Transverse colon (tissue), 4 donors: ENCODE measurements around the gene TWIST2. TPM values are rescaled to one million over a fixed set of nuclear protein-coding genes. Genes with fewer than 3 reads are reported as not detected.

Experiments used
- DNase-seq: peaks from one replicate; pipeline ENCODE4 v3.0.0-alpha.2; 2019
- H3K27ac ChIP-seq, 4 donors: fragments of 200-600 bp; sonication (generic); 2 replicates each; pipeline ENCODE4 v1.5.1; 2016 to 2018; ENCODE audit warnings: inconsistent platforms in 4 of 4
- H3K27me3 ChIP-seq: fragments of 200-600 bp; sonication (generic); 2 replicates; pipeline ENCODE4 v1.5.1; 2017; ENCODE audit warnings: inconsistent platforms
- H3K36me3 ChIP-seq, 4 donors: fragments of 200-600 bp; sonication (generic); 2 replicates each; pipeline ENCODE4 v1.5.1; 2017 to 2019; ENCODE audit warnings: inconsistent platforms in 4 of 4
- H3K4me1 ChIP-seq, 4 donors: fragments of 200-600 bp; sonication (generic); 2 replicates each; pipeline ENCODE4 v1.5.1; 2017 to 2020; ENCODE audit warnings: inconsistent platforms in 4 of 4
- H3K4me3 ChIP-seq, 4 donors: fragments of 200-600 bp; sonication (generic); 1 replicate in 1 of 4; 2 replicates in 3 of 4; pipeline versions ENCODE4 v1.5.1 to v1.6.1; 2017 to 2019; ENCODE audit warnings: inconsistent platforms in 4 of 4
- H3K9me3 ChIP-seq, 2 donors: fragments of 200-600 bp; sonication (generic); 2 replicates each; pipeline ENCODE4 v1.5.1; 2017 to 2019; ENCODE audit warnings: inconsistent platforms in 2 of 2
- CTCF ChIP-seq, 5 experiments: fragments of 200-600 bp in 3 of 5; fragments of 450-650 bp in 2 of 5; sonication (generic) in 3 of 5; IDR thresholded peaks; 1 replicate in 2 of 5; 2 replicates in 3 of 5; pipeline ENCODE4 v1.5.1; 2016 to 2017; ENCODE audit warnings: antibody characterized with exemption in 5 of 5, inconsistent platforms in 3 of 5, mild to moderate bottlenecking in 2 of 5, moderate library complexity in 1 of 5
- EP300 ChIP-seq: sonication (generic); formaldehyde crosslinking; IDR thresholded peaks from one replicate; pipeline ENCODE4 v1.6.1; 2017; ENCODE audit warnings: antibody characterized with exemption, low read depth
- POLR2A ChIP-seq: fragments of 450-650 bp; IDR thresholded peaks from one replicate; pipeline ENCODE4 v1.6.1; 2016; ENCODE audit warnings: antibody characterized with exemption, mild to moderate bottlenecking, moderate library complexity
- POLR2AphosphoS5 ChIP-seq, 3 donors: sonication (generic); formaldehyde crosslinking; IDR thresholded peaks; one replicate each; pipeline ENCODE4 v1.6.1; 2016; ENCODE audit warnings: antibody characterized with exemption in 3 of 3
- WGBS, 2 donors: methylation state at CpG; one replicate each; pipeline ENCODE4 v1.1.5; 2018; ENCODE audit warnings: low coverage in 1 of 2; 5-methylcytosine and 5-hydroxymethylcytosine counted together
- in situ Hi-C, 4 donors: fragments of 200-750 bp; cut with MboI; loops; one replicate each; pipeline versions ENCODE4 v1.15.0 to v1.15.1; 2017; ENCODE audit warnings: low sequenced_read_pairs in 3 of 4, low pct_ligation_motif_present in 1 of 4, low pct_unique_long_range_greater_than_20kb in 1 of 4
- intact Hi-C: fragments of 100-400 bp; cut with DNase I; formaldehyde crosslinking; loops from one replicate; pipeline ENCODE4 v1.15.1; 2023; ENCODE audit warnings: low total_unique reads
- total RNA-seq, 4 donors: library from RNA; depleted of rRNA; stranded (reverse); fragments of >200 nt; gene quantifications; one replicate each; pipeline ENCODE4 v1.1.0, GENCODE V29; 2016

TWIST2 gene
- total RNA-seq, 4 donors from 2014 or later = 6.7 to 59.1 (median 16.8) TPM

- TF ChIP-seq EP300 (no peak), POLR2A (no peak), POLR2AphosphoS5 (IDR thresholded peaks at IDR 0.05) (no peak), CTCF (IDR thresholded peaks at IDR 0.05) (no peak)
- Histone ChIP-seq H3K9me3 (no peaks in the 10 kb centered on the region), H3K4me1 (no peaks in the 10 kb centered on the region), H3K27me3 (no peaks in the 10 kb centered on the region), H3K4me3 (no peak overlapping the region), H3K36me3 (no peaks in the 10 kb centered on the region), H3K27ac (no peak overlapping the region)
- in situ Hi-C loops = no loop called here
- no peak for DNase-seq
- 57% methylated on average over 2 of the region's 2 CpGs; no CpG with 5 or more reads in 1 of the 2 donors for WGBS, 2 donors
- intact Hi-C loops = no loop called here
Measured at GRCh38 chr2:238818561-238818960, 29.3 kb upstream of the TWIST2 start.

- 88% methylated on average over 1 of the region's 1 CpG; no CpG with 5 or more reads in 1 of the 2 donors for WGBS, 2 donors
- no peak for DNase-seq
- H3K9me3 ChIP-seq = peaks cover 0 to 4% of the 10 kb centered on the region in 2 donors
- H3K27me3 ChIP-seq = peaks cover 4% of the 10 kb centered on the region
- H3K36me3 ChIP-seq = no peaks in the 10 kb centered on the region
- in situ Hi-C loops (no loop called here), intact Hi-C loops (no loop called here)
- TF ChIP-seq EP300 = no peak
- no peak for TF ChIP-seq POLR2A
- TF ChIP-seq CTCF (IDR thresholded peaks at IDR 0.05) = no peak
- TF ChIP-seq POLR2AphosphoS5 (IDR thresholded peaks at IDR 0.05) = no peak
- H3K4me3 ChIP-seq = no peak overlapping the region
- no peak overlapping the region for H3K27ac ChIP-seq
- no peaks in the 10 kb centered on the region for H3K4me1 ChIP-seq
Measured at GRCh38 chr2:238820197-238820596, 27.7 kb upstream of the TWIST2 start.

- Histone ChIP-seq H3K36me3 (no peaks in the 10 kb centered on the region), H3K27ac (no peak overlapping the region), H3K9me3 (peaks cover 0 to 4% of the 10 kb centered on the region in 2 donors), H3K27me3 (peaks cover 4% of the 10 kb centered on the region), H3K4me3 (no peak overlapping the region), H3K4me1 (no peaks in the 10 kb centered on the region)
- DNase-seq = no peak
- TF ChIP-seq EP300 (no peak), POLR2A (no peak), CTCF (IDR thresholded peaks at IDR 0.05) (no peak), POLR2AphosphoS5 (IDR thresholded peaks at IDR 0.05) (no peak)
- in situ Hi-C loops (no loop called here), intact Hi-C loops (no loop called here)
- 64 to 80% methylated on average over 1 to 6 of the region's 6 CpGs for WGBS, 2 donors
Measured at GRCh38 chr2:238820916-238821315, 27.0 kb upstream of the TWIST2 start.

GRCh38 chr2:238821391-238821790 is 26.5 kb upstream of the TWIST2 start:
- peaks cover 0 to 4% of the 10 kb centered on the region in 2 donors for H3K9me3 ChIP-seq
- in situ Hi-C loops (no loop called here), intact Hi-C loops (no loop called here)
- no peak for DNase-seq
- no peak overlapping the region for H3K4me3 ChIP-seq
- peaks cover 4% of the 10 kb centered on the region for H3K27me3 ChIP-seq
- H3K27ac ChIP-seq = no peak overlapping the region
- no peaks in the 10 kb centered on the region for H3K36me3 ChIP-seq
- TF ChIP-seq POLR2A (no peak), CTCF (IDR thresholded peaks at IDR 0.05) (no peak), EP300 (no peak), POLR2AphosphoS5 (IDR thresholded peaks at IDR 0.05) (peak in 1 of 3 donors; percentile 60)
- 48 to 57% methylated on average over 5 to 9 of the region's 9 CpGs for WGBS, 2 donors
- no peaks in the 10 kb centered on the region for H3K4me1 ChIP-seq
